Measurements from ENCODE around the gene LATS2. TPM values are rescaled to one million over a fixed set of nuclear protein-coding genes. Genes with fewer than 3 reads are reported as not detected.
"Not testable (repeated sequence)": the region's sequence is repeated elsewhere in the genome, so short reads cannot be mapped to it uniquely, and the experiment has no call there.

LATS2 gene
- total RNA-seq, 4 donors from 2014 or later = 7.7 to 18.9 (median 10.7) TPM

- no peak for TF ChIP-seq CTCF (IDR thresholded peaks at IDR 0.05)
- TF ChIP-seq POLR2A (IDR thresholded peaks at IDR 0.05) = no peak
- no peaks in the 10 kb centered on the region for H3K9me3 ChIP-seq
- 12 to 23% methylated on average over 2 of the region's 2 CpGs for WGBS, 2 donors
- intact Hi-C loops (cut with DNase I) = no loop called here
- no peak overlapping the region for H3K27ac ChIP-seq
- H3K27me3 ChIP-seq = no peaks in the 10 kb centered on the region
- DNase-seq = no peak
- H3K4me3 ChIP-seq = no peak overlapping the region
- H3K4me1 ChIP-seq = peaks cover 0 to 78% (median 13%) of the 10 kb centered on the region in 3 donors
- no peaks in the 10 kb centered on the region for H3K36me3 ChIP-seq
Measured at GRCh38 chr13:21055016-21055415, 6.4 kb downstream of the LATS2 start.

DNA sequence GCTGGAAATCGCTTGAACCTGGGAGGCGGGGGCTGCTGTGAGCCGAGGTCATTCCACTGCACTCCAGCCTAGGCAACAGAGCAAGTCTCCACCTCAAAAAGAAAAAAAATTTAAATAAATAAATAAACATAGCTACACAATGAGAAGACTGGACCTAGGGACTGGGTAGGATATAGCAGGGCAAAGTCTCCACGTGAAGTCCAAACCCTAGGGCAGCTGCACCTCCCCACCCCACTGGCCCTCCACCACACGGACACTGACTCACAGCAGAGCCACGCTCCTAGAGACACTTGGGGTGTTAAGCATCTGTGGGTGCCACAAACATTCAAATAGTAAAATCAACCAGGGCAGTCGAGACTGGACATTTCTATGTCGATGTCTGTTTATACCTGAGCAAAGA, 7.1 kb downstream of the LATS2 start:
- Histone ChIP-seq H3K4me3 (no peak overlapping the region), H3K27me3 (no peaks in the 10 kb centered on the region), H3K36me3 (peaks cover 0 to under 1% (median 0%) of the 10 kb centered on the region in 3 donors), H3K9me3 (no peaks in the 10 kb centered on the region), H3K27ac (no peak overlapping the region), H3K4me1 (peaks cover 0 to 75% (median 13%) of the 10 kb centered on the region in 3 donors)
- TF ChIP-seq POLR2A (IDR thresholded peaks at IDR 0.05) = no peak
- no peak for TF ChIP-seq CTCF (IDR thresholded peaks at IDR 0.05)
- WGBS, 2 donors = 76 to 80% methylated on average over 8 of the region's 8 CpGs
- intact Hi-C loops (cut with DNase I) = no loop called here
- no peak for DNase-seq

GRCh38 chr13:21053231-21053630, 8.2 kb downstream of the LATS2 start:
- Histone ChIP-seq H3K4me3 (no peak overlapping the region), H3K27ac (no peak overlapping the region), H3K9me3 (no peaks in the 10 kb centered on the region), H3K4me1 (peaks cover 0 to 71% (median 13%) of the 10 kb centered on the region in 3 donors), H3K36me3 (peaks cover 0 to 5% (median 0%) of the 10 kb centered on the region in 3 donors), H3K27me3 (no peaks in the 10 kb centered on the region)
- DNase-seq = no peak
- WGBS, 2 donors = 20 to 82% methylated on average over 4 to 5 of the region's 5 CpGs
- intact Hi-C loops (cut with DNase I) = no loop called here
- TF ChIP-seq CTCF (IDR thresholded peaks at IDR 0.05) (no peak), POLR2A (IDR thresholded peaks at IDR 0.05) (no peak)

DNA sequence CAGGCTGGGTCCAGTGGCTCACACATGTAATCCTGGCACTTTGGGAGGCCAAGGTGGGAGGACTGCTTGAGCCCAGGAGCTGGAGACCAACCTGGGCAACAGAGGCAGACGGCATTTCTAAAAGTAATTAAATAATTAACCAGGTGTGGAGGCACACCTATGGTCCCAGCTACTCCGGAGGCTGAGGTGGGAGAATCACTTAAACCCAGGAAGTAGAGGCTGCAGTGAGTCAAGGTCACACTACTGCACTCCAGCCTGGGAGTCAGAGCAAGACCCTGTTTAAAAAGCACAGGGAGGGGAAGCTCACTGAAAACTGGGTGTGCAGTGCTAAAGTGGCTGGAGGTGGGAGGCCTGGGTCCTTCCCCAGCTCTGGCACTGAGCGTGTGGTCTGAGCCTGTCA, 9.7 kb downstream of the LATS2 start:
- Histone ChIP-seq H3K36me3 (peaks cover 0 to 5% (median 0%) of the 10 kb centered on the region in 3 donors), H3K27me3 (no peaks in the 10 kb centered on the region), H3K4me3 (no peak overlapping the region), H3K9me3 (no peaks in the 10 kb centered on the region), H3K4me1 (peaks cover 0 to 71% (median 14%) of the 10 kb centered on the region in 3 donors), H3K27ac (no peak overlapping the region)
- TF ChIP-seq POLR2A (IDR thresholded peaks at IDR 0.05) = no peak
- intact Hi-C loops (cut with DNase I) = no loop called here
- 100% methylated on average over 2 of the region's 3 CpGs for WGBS, 2 donors
- no peak for DNase-seq

DNA sequence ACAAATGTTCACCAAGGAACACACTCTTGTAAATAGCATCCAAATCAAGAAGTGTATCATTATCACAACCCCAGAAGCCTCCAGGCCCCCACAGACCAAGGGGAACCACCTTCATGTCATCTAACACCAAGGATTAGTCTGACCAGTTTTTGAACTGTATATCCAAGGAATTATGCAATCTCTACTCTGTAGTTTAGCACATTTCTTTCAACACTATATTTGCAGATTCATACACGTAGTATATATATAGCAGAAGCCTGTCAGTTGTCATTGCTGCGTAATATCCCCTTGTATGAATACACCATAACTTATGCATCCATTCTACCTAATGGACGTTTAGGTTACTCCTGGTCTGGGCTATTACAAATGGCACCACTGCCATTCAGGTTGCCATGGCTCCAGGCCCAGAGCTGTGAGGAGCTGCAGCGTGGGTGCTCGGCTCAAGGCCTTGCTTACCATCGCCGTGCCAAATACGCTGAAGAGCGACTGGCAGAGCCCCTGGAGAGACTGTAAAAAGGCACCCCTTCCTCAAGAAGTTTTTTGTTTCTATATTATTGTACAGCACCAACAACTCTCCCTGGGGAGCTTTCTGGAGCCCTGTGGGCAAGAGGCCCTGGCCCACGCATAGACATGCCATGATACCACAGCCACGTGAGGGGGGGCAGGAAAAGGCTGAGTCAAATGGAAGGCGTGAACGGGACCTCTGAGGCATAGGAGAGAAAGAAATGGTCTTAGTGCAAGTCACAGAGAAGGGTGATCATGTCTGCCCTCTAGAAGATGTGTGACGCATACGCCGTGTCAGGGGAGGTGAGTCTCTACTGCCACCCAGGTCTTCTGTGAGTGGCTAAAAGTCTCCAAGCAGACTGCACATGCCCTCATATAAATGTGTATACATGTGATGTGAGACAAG, 10.8 kb downstream of the LATS2 start:
- 79 to 82% methylated on average over 15 to 16 of the region's 16 CpGs for WGBS, 2 donors
- TF ChIP-seq POLR2A (IDR thresholded peaks at IDR 0.05) = no peak
- no peak for TF ChIP-seq CTCF (IDR thresholded peaks at IDR 0.05)
- Histone ChIP-seq H3K4me3 (no peak overlapping the region), H3K36me3 (peaks cover 0 to 5% (median 3%) of the 10 kb centered on the region in 3 donors), H3K27ac (no peak overlapping the region), H3K9me3 (no peaks in the 10 kb centered on the region), H3K4me1 (peaks cover 0 to 71% (median 16%) of the 10 kb centered on the region in 3 donors), H3K27me3 (no peaks in the 10 kb centered on the region)
- no peak for DNase-seq
- intact Hi-C loops (cut with DNase I) = no loop called here

DNA sequence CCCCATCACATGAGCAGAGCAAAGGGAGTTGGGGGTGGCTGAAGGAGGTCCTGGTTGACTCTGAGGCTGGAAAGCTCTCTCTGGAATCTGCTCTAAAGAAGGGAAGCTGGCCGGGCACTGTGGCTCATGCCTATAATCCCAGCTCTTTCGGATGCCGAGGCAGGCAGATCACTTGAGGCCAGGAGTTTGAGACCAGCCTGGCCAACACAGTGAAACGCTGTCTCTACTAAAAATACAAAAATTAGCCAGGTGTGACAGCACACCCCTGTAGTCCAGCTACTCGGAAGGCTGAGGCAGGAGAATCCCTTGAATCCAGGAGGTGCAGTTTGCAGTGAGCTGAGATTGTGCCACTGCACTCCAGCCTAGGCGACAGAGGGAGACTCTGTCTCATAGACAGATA, 11.7 kb downstream of the LATS2 start:
- Histone ChIP-seq H3K36me3 (peaks cover 0 to 12% (median 5%) of the 10 kb centered on the region in 3 donors), H3K4me1 (peaks cover 0 to 71% (median 16%) of the 10 kb centered on the region in 3 donors)
- WGBS, 2 donors = 40 to 100% methylated on average over 1 to 2 of the region's 6 CpGs
- H3K27ac ChIP-seq; H3K27me3 ChIP-seq; H3K9me3 ChIP-seq; DNase-seq; intact Hi-C loops (cut with DNase I); H3K4me3 ChIP-seq: not testable (repeated sequence)

All from esophagus squamous epithelium (tissue), 5 donors.